C4-2B (cell line): ENCODE measurements around the gene P2RX6.

Source experiments
- CTCF ChIP-seq: fragments of 450-650 bp; conservative IDR thresholded peaks from 2 replicates; pipeline ENCODE4 v1.5.1; 2017; ENCODE audit warnings: mild to moderate bottlenecking
- ZFX ChIP-seq: fragments of 450-650 bp; IDR thresholded peaks from 2 replicates; pipeline ENCODE4 v1.6.1; 2017

- TF ChIP-seq CTCF (no peak), ZFX (no peak)
Observed at GRCh38 chr22:20980938-20981722, 33.8 kb upstream of the P2RX6 start.
